Natural killer cell treated with Interleukin-12 subunit alpha and Interleukin-12 subunit beta and Interleukin-15 and Interleukin-18, amount 100 ng/mL, for 72 hours (primary cell): ENCODE data around the gene FBP1. TPM values are rescaled to one million over a fixed set of nuclear protein-coding genes. Genes with fewer than 3 reads are reported as not detected.

Experiments used
- ATAC-seq, 2 donors: fragments of 150-1000 bp; cut with Tn5 transposase in 1 of 2; sonication (Bioruptor Pico), chemical (Tn5 transposase) in 1 of 2; 2 replicates each; pipeline ENCODE4 v1.10.0; 2021
- DNase-seq: peaks from one replicate; pipeline ENCODE4 v3.0.0; 2022; ENCODE audit warnings: low spot score
- H3K27ac Mint-ChIP-seq, 2 donors: 1 replicate in 1 of 2; 2 replicates in 1 of 2; pipeline ENCODE4 v1.8.0; 2022; ENCODE audit warnings: mixed read lengths in 2 of 2, mild to moderate bottlenecking in 1 of 2, moderate library complexity in 1 of 2
- H3K27me3 Mint-ChIP-seq, 2 donors: 1 replicate in 1 of 2; 2 replicates in 1 of 2; pipeline ENCODE4 v1.8.0; 2022; ENCODE audit warnings: mixed read lengths in 2 of 2
- H3K36me3 Mint-ChIP-seq: one replicate; pipeline ENCODE4 v1.8.0; 2022; ENCODE audit warnings: mixed read lengths
- H3K4me1 Mint-ChIP-seq, 2 donors: 1 replicate in 1 of 2; 2 replicates in 1 of 2; pipeline ENCODE4 v1.8.0; 2022; ENCODE audit warnings: low read depth in 2 of 2, mixed read lengths in 2 of 2, mild to moderate bottlenecking in 1 of 2
- H3K4me3 Mint-ChIP-seq: one replicate; pipeline ENCODE4 v1.8.0; 2022; ENCODE audit warnings: mixed read lengths
- H3K9me3 Mint-ChIP-seq: 2 replicates; pipeline ENCODE4 v1.8.0; 2022; ENCODE audit warnings: mixed read lengths
- total RNA-seq, 2 donors: library from RNA; stranded (reverse); gene quantifications; one replicate each; pipeline ENCODE4 v1.2.3, GENCODE V29; 2022

Gene FBP1
- 1 to 10 TPM; 1.4 to 4.9 TPM for total RNA-seq

DNA sequence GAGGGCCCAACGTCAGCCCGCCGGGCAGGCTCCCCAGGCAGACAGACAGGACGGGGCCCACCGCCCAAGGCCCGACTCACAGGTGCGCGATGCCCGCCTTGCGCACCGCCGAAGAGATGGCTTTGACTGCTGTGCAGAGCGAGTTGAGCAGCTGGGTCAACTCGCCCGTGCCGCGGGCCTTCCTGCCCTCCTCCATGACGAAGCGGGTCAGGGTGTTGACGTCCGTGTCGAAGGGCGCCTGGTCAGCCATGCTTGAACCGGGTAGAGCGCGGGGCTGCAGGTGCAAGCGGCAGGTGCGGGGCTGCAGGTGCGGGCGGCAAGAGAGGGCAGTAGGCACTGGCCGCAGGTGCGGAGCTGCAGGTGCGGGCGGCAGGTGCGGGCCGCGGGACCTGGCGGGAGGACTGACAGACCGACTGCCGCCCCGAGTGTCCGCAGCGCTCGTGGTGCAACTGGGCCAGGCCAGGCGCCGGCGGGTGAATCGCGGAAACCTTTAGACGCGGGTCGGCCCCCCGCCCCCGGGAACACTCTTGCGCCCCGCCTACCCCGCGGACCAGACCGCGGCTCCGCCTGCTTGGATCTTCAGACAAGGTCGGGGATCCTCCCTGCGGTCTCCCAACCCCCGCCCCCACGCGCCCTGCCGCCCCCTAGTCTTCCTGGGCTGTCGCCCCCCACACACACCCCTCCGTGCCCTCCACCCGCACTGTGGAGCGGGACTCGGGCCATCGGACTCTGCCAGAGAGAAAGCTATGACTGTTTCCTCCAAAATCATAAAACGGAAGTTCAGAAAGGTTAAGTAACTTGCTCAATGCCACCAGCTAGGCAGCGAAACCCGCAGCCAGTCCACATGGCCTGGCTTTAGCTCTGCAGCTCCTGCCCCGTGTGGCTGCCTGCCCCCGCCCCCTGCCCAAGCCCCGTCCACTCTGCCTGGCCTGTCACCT, at the start of gene FBP1:
Gene FBP1 (minus strand): TSS at position 458 of the 938 bp plus-strand sequence. CDS start 208 bp downstream, at position 250.
- H3K27ac Mint-ChIP-seq = peak within 1 kb of the TSS; percentile 80 to 89
- H3K9me3 Mint-ChIP-seq = no peaks in the 10 kb centered on the region
- ATAC-seq = peak; percentile 87 to 88
- peak; percentile 72 for DNase-seq
- H3K4me3 Mint-ChIP-seq = peak within 1 kb of the TSS; percentile 97
- H3K4me1 Mint-ChIP-seq = peaks cover 17 to 25% of the 10 kb centered on the region in 2 donors
- no peaks in the 10 kb centered on the region for H3K36me3 Mint-ChIP-seq
- H3K27me3 Mint-ChIP-seq = no peaks in the 10 kb centered on the region

DNA sequence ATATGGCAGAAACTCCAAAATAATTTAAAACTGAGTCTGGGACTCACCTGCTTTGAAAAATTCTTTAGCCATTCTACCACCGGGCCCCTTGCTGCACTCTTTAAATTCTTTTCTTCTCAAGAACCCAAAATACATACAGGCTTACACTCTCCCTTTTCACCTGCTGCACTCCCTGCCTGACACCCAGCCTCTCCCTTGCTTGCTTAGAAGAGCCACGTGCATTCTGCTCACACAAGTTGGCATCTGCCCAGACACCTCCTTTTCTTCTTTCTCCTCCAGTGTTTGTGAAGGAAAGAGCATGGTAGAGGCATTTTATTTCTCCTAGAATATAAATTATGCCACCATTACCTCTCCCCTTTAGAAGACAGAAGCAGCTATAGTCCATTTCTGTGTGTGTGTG, 48.1 kb upstream of the FBP1 start:
- H3K9me3 Mint-ChIP-seq = no peaks in the 10 kb centered on the region
- DNase-seq = no peak
- H3K27ac Mint-ChIP-seq = no peak overlapping the region
- H3K4me3 Mint-ChIP-seq = no peak overlapping the region
- no peaks in the 10 kb centered on the region for H3K4me1 Mint-ChIP-seq
- ATAC-seq = no peak
- H3K36me3 Mint-ChIP-seq = no peaks in the 10 kb centered on the region
- peaks cover 16 to 18% of the 10 kb centered on the region in 2 donors for H3K27me3 Mint-ChIP-seq

DNA sequence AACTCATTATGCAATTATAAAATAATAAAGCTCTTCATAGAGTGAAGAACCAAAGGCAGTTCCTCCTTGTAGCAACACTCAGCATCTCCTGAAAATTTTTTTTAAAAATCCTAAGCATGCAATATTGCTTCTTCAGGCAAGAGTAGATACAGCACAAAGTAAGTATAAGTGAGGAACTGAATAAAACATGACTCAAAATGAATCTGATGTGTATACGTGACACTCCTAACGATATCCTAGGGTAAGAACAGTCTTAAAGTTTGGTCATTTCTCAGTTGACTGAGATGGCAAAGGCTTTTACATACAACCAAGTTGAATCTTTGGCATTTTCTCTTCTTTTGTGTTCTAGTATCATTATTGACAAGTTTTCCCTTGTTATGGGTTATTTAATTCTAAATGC, 46.0 kb upstream of the FBP1 start:
- ATAC-seq (no peak), DNase-seq (no peak)
- H3K27ac Mint-ChIP-seq = no peak overlapping the region
- no peaks in the 10 kb centered on the region for H3K36me3 Mint-ChIP-seq
- peaks cover 0 to 18% of the 10 kb centered on the region in 2 donors for H3K27me3 Mint-ChIP-seq
- no peaks in the 10 kb centered on the region for H3K4me1 Mint-ChIP-seq
- no peak overlapping the region for H3K4me3 Mint-ChIP-seq
- H3K9me3 Mint-ChIP-seq = no peaks in the 10 kb centered on the region

DNA sequence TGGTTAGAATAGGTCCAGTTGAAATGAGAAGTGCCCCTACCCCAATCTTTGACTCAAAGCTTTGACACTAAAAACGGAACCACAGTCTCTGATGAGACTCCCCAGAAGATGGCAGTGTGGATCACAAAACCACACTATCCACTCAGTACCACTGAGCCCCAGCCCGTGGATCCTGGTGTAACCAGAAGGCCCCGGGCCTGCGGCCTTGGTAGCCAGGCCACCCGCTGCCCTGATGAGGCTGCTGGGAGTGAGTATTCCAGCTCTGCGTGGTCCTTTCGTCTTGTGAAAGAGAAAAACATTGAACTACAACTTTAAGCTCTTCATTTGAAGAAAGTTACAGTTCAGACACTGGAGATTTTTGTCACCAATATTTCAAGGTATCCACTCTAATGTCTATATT, 42.2 kb upstream of the FBP1 start:
- H3K27me3 Mint-ChIP-seq = peaks cover 12 to 22% of the 10 kb centered on the region in 2 donors
- H3K36me3 Mint-ChIP-seq = no peaks in the 10 kb centered on the region
- no peak overlapping the region for H3K27ac Mint-ChIP-seq
- ATAC-seq (peak; percentile 68 to 80), DNase-seq (no peak)
- no peaks in the 10 kb centered on the region for H3K9me3 Mint-ChIP-seq
- no peak overlapping the region for H3K4me3 Mint-ChIP-seq
- H3K4me1 Mint-ChIP-seq = no peaks in the 10 kb centered on the region

DNA sequence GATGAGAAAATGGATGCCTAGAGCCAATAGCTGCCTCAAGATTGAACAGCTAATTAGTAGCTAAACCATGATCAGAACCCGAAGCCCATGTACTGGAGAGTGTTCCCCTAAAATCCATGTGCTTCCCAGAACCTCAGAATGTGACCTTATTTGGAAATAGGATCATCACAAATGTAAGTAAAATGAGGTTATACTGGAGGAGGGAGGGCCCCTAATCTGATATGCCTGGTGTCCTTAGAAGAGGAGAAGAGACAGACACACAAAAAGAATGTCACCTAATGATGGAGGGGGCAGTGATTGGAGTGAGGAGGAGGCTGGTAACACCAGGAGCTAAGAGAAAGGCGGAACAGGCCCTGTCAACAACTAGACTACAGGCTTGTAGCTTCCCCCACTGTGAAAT, 41.3 kb upstream of the FBP1 start:
- no peaks in the 10 kb centered on the region for H3K4me1 Mint-ChIP-seq
- H3K4me3 Mint-ChIP-seq = no peak overlapping the region
- no peaks in the 10 kb centered on the region for H3K36me3 Mint-ChIP-seq
- peaks cover 12 to 17% of the 10 kb centered on the region in 2 donors for H3K27me3 Mint-ChIP-seq
- no peak overlapping the region for H3K27ac Mint-ChIP-seq
- no peak for ATAC-seq
- H3K9me3 Mint-ChIP-seq = no peaks in the 10 kb centered on the region
- no peak for DNase-seq

DNA sequence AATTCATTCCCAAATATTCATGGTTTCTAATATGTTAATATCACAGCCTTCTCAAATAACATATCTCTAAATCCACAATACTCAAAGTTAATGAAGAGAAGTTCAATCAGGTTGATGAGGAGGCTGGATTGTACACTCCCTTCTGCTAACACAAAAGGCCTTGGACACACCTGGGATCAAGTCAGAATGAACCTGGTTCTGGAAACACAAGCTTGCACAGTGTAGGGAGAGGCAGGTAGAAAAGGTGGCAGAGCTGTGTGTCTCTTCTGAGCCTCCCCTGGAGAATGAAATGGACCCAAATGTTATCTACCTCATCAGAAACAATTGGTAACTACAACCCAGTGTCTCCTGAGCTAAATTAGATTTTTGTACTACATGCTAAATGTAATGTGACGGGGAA, 40.7 kb upstream of the FBP1 start:
- DNase-seq = no peak
- H3K36me3 Mint-ChIP-seq = no peaks in the 10 kb centered on the region

DNA sequence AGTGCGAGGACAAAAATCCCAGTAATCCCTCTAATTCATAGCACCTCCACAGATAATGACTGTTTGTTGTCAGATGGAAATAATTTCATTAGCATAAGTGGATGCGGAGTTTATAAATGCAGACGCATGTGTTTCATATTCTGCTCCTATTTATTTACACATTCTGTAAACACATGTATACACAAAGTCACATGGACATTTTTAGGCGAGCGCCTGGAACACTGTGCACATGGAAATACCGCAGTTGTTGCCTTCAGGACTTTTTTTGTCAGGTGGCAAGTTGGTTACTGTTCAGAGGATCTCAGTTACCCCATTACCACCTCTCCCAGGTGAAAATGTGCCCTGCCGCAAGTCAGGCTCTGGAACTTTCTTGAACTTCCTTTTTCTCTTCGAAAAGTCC, 40.3 kb upstream of the FBP1 start:
- Mint-ChIP-seq H3K36me3 (no peaks in the 10 kb centered on the region), H3K4me3 (no peak overlapping the region), H3K4me1 (no peaks in the 10 kb centered on the region), H3K27ac (no peak overlapping the region), H3K27me3 (peaks cover 12 to 14% of the 10 kb centered on the region in 2 donors), H3K9me3 (no peaks in the 10 kb centered on the region)
- DNase-seq (no peak), ATAC-seq (no peak)

More for the DNA sequence above, 40.7 kb upstream of the FBP1 start:
- no peak for ATAC-seq
- H3K27me3 Mint-ChIP-seq = peaks cover 12 to 17% of the 10 kb centered on the region in 2 donors
- no peak overlapping the region for H3K4me3 Mint-ChIP-seq
- H3K9me3 Mint-ChIP-seq = no peaks in the 10 kb centered on the region
- no peak overlapping the region for H3K27ac Mint-ChIP-seq
- no peaks in the 10 kb centered on the region for H3K4me1 Mint-ChIP-seq

DNA sequence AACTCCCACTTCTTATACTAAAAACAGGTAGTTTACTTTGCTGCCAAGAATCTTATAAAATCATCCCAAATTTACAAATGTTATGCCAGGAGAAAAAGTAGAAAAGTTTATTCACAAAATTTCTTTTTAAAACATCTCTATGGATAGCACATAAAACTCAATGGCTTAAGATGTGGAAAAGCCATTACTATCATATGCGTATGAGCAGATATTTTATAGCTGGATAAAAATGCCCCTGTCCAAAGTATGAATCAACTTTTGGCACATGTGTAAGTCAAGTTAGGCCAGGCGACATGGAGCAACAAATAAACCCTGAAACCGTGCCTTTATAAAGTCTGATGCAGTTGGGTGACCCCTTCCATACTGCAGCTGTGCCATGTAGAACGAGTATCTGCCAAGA, 38.6 kb upstream of the FBP1 start:
- no peaks in the 10 kb centered on the region for H3K36me3 Mint-ChIP-seq
- H3K4me1 Mint-ChIP-seq = no peaks in the 10 kb centered on the region
- no peak for DNase-seq
- no peak overlapping the region for H3K27ac Mint-ChIP-seq
- no peak overlapping the region for H3K4me3 Mint-ChIP-seq
- no peaks in the 10 kb centered on the region for H3K9me3 Mint-ChIP-seq
- peaks cover 12 to 14% of the 10 kb centered on the region in 2 donors for H3K27me3 Mint-ChIP-seq
- ATAC-seq = no peak

DNA sequence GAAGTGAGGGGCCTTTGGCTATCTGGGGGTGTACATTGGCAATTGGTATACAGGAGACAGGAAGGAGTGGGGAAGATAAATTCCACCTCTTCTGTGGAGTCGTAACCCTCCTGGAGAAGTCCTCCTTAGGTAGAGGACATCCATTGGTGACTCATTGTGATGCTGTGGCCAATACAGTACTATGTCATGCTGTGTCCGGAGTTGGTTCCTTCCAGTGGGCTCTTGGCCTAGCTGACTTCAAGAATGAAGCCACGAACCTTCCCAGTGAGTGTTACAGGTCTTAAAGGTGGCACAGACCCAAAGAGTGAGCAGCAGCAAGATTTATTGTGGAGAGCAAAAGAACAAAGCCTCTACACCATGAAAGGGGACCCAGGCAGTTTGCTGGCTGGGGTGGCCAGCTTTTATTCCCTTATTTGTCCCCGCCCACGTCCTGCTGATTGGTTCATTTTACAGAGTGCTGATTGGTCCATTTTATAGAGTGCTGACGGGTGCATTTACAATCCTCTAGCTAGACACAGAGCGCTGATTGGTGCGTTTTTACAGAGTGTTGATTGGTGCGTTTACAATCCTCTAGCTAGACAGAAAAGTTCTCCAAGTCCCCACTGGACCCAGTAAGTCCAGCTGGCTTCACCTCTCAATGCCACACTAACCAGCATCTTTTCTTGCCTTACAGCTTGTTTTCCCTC, 37.3 kb upstream of the FBP1 start:
- Mint-ChIP-seq H3K4me1 (no peaks in the 10 kb centered on the region), H3K27me3 (peaks cover 12 to 14% of the 10 kb centered on the region in 2 donors), H3K27ac (no peak overlapping the region), H3K4me3 (no peak overlapping the region), H3K36me3 (no peaks in the 10 kb centered on the region), H3K9me3 (no peaks in the 10 kb centered on the region)
- DNase-seq = no peak
- no peak for ATAC-seq

DNA sequence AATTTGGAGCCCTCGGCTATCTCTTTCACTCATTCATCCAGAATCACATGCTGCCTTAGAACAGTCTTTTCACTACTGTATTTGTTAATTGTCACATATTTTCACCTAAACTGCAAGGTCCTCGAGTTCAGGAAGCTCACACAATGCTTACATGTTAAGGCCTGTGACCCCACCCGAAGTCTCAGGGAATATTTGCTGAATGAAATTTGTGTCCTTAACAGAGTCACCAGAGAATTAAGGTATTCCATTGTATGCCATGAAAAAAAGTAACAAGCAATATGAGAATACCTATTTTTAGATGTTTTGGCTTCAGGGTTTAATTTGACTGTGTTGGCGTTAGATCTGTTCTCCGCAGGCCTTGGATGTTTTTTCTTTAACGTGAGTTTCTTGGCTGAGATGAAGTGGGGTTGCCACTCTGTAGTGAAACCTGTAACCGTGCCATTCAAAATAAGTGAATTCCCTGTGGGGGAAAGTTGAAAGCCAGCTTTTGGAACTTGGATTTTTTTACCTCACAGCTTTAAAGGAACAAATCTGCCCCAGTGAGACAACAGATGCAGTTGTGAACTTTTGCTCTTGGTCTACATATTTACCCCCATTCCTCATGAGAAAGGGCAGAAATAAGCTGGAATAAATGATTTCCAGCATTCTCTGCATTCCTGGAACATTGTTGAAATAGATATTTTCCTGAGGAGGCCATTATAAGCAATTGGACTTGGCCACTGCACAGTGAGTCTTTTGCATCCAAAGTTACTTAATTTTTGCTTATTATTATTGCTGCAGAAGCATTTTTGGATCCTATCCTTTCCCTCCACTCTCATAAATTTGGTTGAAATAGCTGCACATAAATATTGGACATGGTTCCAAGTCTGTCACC, 35.9 kb upstream of the FBP1 start:
- no peaks in the 10 kb centered on the region for H3K36me3 Mint-ChIP-seq
- DNase-seq = no peak
- no peaks in the 10 kb centered on the region for H3K4me1 Mint-ChIP-seq
- H3K27ac Mint-ChIP-seq = no peak overlapping the region
- H3K9me3 Mint-ChIP-seq = no peaks in the 10 kb centered on the region
- ATAC-seq = no peak
- H3K4me3 Mint-ChIP-seq = no peak overlapping the region
- peaks cover 9 to 12% of the 10 kb centered on the region in 2 donors for H3K27me3 Mint-ChIP-seq

DNA sequence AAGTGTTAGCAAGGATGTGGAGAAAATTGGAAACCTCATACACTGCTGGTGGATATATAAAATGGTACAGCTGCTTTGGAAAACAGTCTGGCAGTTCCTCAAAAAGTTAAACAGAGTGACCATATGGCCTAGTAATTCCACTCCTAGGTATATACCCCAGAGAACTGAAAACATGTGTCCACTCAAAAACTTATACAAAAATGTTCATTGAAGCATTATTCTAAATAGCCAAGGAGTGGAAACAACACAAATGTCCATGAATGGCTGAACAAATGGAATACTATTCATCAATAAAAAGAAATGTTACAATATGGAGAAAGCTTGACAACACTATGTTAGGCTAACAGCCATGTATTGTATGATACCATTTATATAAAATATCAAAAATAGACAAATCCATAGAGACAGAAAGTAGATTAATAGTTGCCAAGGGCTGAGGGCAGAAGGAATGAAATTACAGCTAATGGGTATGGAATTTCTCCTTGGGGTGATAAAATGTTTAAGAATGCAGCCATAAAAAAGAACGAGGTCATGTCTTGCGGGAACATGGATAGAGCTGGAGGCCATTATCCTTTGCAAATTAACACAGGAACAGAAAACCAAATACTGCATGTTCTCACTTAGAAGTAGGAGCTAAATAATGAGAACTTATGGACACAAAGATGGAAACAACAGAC, 33.6 kb upstream of the FBP1 start:
- Mint-ChIP-seq H3K9me3 (no peaks in the 10 kb centered on the region), H3K27ac (no peak overlapping the region), H3K27me3 (peaks cover under 1 to 2% of the 10 kb centered on the region in 2 donors), H3K36me3 (no peaks in the 10 kb centered on the region), H3K4me3 (no peak overlapping the region), H3K4me1 (peaks cover 6 to 7% of the 10 kb centered on the region in 2 donors)
- DNase-seq (no peak), ATAC-seq (no peak)

DNA sequence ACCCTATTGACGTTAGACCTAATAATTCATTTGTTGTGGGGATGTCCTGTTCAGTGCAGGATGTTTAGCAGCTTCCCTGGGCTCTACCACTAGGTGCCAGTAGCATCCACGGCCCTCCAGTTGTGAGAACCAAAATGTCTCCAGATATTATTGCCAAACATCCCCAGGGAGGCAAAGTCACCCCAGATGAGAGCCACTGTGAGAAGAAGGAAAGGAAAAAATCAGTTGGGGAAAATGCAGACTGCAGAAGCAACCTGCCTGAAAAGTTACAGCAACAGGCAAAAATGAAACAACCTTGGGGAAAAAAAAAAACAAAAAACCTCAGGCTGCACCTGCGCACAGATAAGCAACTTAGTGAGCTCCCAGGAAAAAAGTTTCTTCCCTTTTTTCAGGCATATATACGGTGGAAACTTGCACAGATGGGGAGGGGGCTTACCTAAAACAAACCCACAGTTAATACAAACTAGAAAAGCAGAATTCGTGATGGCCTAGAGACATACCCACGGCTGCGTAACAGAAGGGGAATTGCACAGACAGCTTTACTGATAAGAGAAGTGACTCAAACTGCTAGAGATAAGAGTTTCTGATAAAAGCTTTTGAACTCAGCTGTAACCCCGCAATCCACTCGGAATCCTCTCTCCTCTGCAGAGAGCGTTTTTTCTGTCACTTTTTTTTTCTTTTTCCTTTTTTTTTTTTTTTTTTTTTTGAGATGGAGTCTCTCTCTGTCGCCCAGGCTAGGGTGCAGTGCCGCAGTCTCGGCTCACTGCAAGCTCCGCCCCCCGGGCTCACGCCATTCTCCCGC, 29.8 kb upstream of the FBP1 start:
- DNase-seq (no peak), ATAC-seq (peak; percentile 77 to 80)
- H3K36me3 Mint-ChIP-seq = no peaks in the 10 kb centered on the region
- H3K4me3 Mint-ChIP-seq = peak overlapping the region; percentile 79
- H3K27ac Mint-ChIP-seq = peak overlapping the region in 1 of 2 donors; percentile 19
- H3K27me3 Mint-ChIP-seq = peaks cover 10 to 15% of the 10 kb centered on the region in 2 donors
- H3K9me3 Mint-ChIP-seq = no peaks in the 10 kb centered on the region
- H3K4me1 Mint-ChIP-seq = peaks cover 6 to 7% of the 10 kb centered on the region in 2 donors
